Nephron (organoid): ENCODE measurements around the gene VWA1.

Experiments used
- H3K27ac Mint-ChIP-seq, 3 experiments: 2 replicates each; pipeline ENCODE4 v1.8.0; 2020; ENCODE audit warnings: mixed read lengths in 3 of 3, mild to moderate bottlenecking in 2 of 3, moderate library complexity in 1 of 3
- H3K27me3 Mint-ChIP-seq: 2 replicates; pipeline ENCODE4 v1.8.0; 2021; ENCODE audit warnings: low read depth, mild to moderate bottlenecking, moderate library complexity, mixed read lengths
- H3K36me3 Mint-ChIP-seq: 2 replicates; pipeline ENCODE4 v1.8.0; 2020; ENCODE audit warnings: low read depth, mixed read lengths
- H3K4me1 Mint-ChIP-seq: 2 replicates; pipeline ENCODE4 v1.8.0; 2020; ENCODE audit warnings: mixed read lengths
- H3K4me3 Mint-ChIP-seq, 3 experiments: 2 replicates each; pipeline ENCODE4 v1.8.0; 2020; ENCODE audit warnings: mild to moderate bottlenecking in 3 of 3, mixed read lengths in 3 of 3, moderate library complexity in 2 of 3
- H3K9me3 Mint-ChIP-seq: 2 replicates; pipeline ENCODE4 v1.8.0; 2020; ENCODE audit warnings: mixed read lengths
- TF ChIP-seq, protein P1 (sequence below), 3 experiments: fragments of 200-600 bp; sonication (generic); IDR thresholded peaks; one replicate each; pipeline ENCODE4 v1.5.0; 2021; ENCODE audit warnings: antibody characterized with exemption in 3 of 3; ENCODE audit not compliant: unreplicated experiment in 3 of 3

Gene VWA1

DNA sequence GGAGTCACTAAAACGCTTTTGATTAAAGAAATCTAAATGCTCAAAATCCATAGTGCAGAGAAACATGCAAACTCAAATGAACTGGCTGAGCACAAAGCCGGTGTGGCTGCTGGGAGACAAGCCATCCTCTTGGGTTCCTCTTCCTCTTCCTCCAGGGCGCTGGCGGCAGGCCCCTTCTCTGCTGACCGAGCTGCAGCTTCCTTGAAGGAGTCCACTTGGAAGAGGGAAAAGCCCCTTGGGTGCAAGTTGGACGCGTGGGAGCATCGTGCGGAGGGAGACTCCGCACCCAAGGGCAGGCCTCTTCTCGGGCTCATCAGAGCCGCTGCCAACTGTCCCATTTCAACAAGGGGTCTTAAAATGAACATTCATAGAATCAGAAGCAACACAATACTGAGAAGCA, 44.3 kb upstream of the VWA1 start:
- H3K4me1 Mint-ChIP-seq = peaks cover 7% of the 10 kb centered on the region
- H3K27ac Mint-ChIP-seq = no peak overlapping the region
- no peaks in the 10 kb centered on the region for H3K27me3 Mint-ChIP-seq
- peaks cover 89% of the 10 kb centered on the region for H3K36me3 Mint-ChIP-seq
- no peak overlapping the region for H3K4me3 Mint-ChIP-seq
- no peaks in the 10 kb centered on the region for H3K9me3 Mint-ChIP-seq
- TF ChIP-seq, protein P1, sequence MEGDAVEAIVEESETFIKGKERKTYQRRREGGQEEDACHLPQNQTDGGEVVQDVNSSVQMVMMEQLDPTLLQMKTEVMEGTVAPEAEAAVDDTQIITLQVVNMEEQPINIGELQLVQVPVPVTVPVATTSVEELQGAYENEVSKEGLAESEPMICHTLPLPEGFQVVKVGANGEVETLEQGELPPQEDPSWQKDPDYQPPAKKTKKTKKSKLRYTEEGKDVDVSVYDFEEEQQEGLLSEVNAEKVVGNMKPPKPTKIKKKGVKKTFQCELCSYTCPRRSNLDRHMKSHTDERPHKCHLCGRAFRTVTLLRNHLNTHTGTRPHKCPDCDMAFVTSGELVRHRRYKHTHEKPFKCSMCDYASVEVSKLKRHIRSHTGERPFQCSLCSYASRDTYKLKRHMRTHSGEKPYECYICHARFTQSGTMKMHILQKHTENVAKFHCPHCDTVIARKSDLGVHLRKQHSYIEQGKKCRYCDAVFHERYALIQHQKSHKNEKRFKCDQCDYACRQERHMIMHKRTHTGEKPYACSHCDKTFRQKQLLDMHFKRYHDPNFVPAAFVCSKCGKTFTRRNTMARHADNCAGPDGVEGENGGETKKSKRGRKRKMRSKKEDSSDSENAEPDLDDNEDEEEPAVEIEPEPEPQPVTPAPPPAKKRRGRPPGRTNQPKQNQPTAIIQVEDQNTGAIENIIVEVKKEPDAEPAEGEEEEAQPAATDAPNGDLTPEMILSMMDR (IDR thresholded peaks at IDR 0.05; ENCODE audit: unreplicated experiment in 3 of 3) = no peak

GRCh38 chr1:1393014-1393413, 42.5 kb upstream of the VWA1 start:
- Mint-ChIP-seq H3K4me1 (peaks cover 9% of the 10 kb centered on the region), H3K27me3 (no peaks in the 10 kb centered on the region), H3K36me3 (peaks cover 76% of the 10 kb centered on the region), H3K4me3 (no peak overlapping the region), H3K9me3 (no peaks in the 10 kb centered on the region), H3K27ac (no peak overlapping the region)
- TF ChIP-seq, protein P1 (IDR thresholded peaks at IDR 0.05; ENCODE audit: unreplicated experiment in 3 of 3) = no peak

- no peak overlapping the region for H3K27ac Mint-ChIP-seq
- H3K36me3 Mint-ChIP-seq = peaks cover 75% of the 10 kb centered on the region
- TF ChIP-seq, protein P1 (IDR thresholded peaks at IDR 0.05; ENCODE audit: unreplicated experiment in 3 of 3) = no peak
- no peaks in the 10 kb centered on the region for H3K9me3 Mint-ChIP-seq
- no peak overlapping the region for H3K4me3 Mint-ChIP-seq
- H3K4me1 Mint-ChIP-seq = peaks cover 12% of the 10 kb centered on the region
- no peaks in the 10 kb centered on the region for H3K27me3 Mint-ChIP-seq
Measured at GRCh38 chr1:1393428-1393827, 42.1 kb upstream of the VWA1 start.

DNA sequence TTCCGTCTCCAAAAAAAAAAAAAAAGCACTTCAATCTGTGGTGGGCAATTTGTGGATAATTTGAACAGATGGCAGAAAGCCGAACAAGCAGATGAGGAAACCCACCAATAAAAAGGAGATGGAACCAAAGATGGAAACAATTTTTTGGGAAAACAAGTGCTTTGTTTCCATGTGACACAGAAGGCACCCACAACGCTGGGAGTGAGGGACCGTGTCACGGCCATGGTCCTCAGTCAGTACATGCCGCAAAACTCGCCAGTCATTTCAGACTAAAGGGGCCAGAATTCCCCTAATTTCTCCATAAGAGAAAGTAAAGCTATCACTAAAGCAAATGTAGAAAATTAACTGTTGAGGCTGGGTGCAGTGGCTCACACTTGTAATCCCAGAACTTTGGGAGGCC, 41.4 kb upstream of the VWA1 start:
- Mint-ChIP-seq H3K4me3 (no peak overlapping the region), H3K27me3 (no peaks in the 10 kb centered on the region), H3K9me3 (no peaks in the 10 kb centered on the region), H3K4me1 (peaks cover 12% of the 10 kb centered on the region), H3K36me3 (peaks cover 72% of the 10 kb centered on the region), H3K27ac (no peak overlapping the region)
- TF ChIP-seq, protein P1 (IDR thresholded peaks at IDR 0.05; ENCODE audit: unreplicated experiment in 3 of 3) = no peak

- Mint-ChIP-seq H3K27me3 (no peaks in the 10 kb centered on the region), H3K4me3 (peak overlapping the region; percentile 65 to 69 (median 67)), H3K36me3 (peaks cover 61% of the 10 kb centered on the region)
Measured at GRCh38 chr1:1395166-1395565, 40.3 kb upstream of the VWA1 start.

More at GRCh38 chr1:1395166-1395565, 40.3 kb upstream of the VWA1 start:
- TF ChIP-seq, protein P1 (IDR thresholded peaks at IDR 0.05; ENCODE audit: unreplicated experiment in 3 of 3) = no peak
- Mint-ChIP-seq H3K4me1 (peaks cover 16% of the 10 kb centered on the region), H3K27ac (peak overlapping the region in 1 of 3 experiments; percentile 15), H3K9me3 (no peaks in the 10 kb centered on the region)
